NT2/D1 (cell line): ENCODE measurements around the gene FLNB.

Experiments used
- DNase-seq: peaks from one replicate; pipeline ENCODE4 v3.0.0-alpha.2; 2011; ENCODE audit warnings: low read depth, low spot score
- H3K27me3 ChIP-seq: 2 replicates; pipeline ENCODE4 v1.6.0; 2011; ENCODE audit warnings: mild to moderate bottlenecking; ENCODE audit not compliant: insufficient read length, insufficient read depth
- H3K36me3 ChIP-seq: 2 replicates; pipeline ENCODE4 v1.6.1; 2011; ENCODE audit warnings: mild to moderate bottlenecking, low read length, mixed read lengths; ENCODE audit not compliant: insufficient read depth, insufficient read length
- H3K4me1 ChIP-seq: 2 replicates; pipeline ENCODE4 v1.5.1; 2011; ENCODE audit not compliant: insufficient read depth, insufficient read length
- H3K4me3 ChIP-seq: 2 replicates; pipeline ENCODE4 v1.5.1; 2011; ENCODE audit warnings: low read depth; ENCODE audit not compliant: insufficient read length
- H3K9ac ChIP-seq: 2 replicates; pipeline ENCODE4 v1.6.0; 2011; ENCODE audit warnings: low read depth; ENCODE audit not compliant: insufficient read length
- H3K9me3 ChIP-seq: 2 replicates; pipeline ENCODE4 v1.5.1; 2011; ENCODE audit warnings: mild to moderate bottlenecking, low read length; ENCODE audit not compliant: insufficient read depth
- SUZ12 ChIP-seq: IDR thresholded peaks from 2 replicates; pipeline ENCODE4 v1.6.1; 2011; ENCODE audit not compliant: insufficient read length, insufficient read depth; ENCODE audit errors: extremely low read depth
- YY1 ChIP-seq: IDR thresholded peaks from 2 replicates; pipeline ENCODE4 v1.6.1; 2011; ENCODE audit not compliant: insufficient read length, insufficient read depth
- ZNF274 ChIP-seq: IDR thresholded peaks from 2 replicates; pipeline ENCODE4 v1.6.1; 2011; ENCODE audit warnings: mild to moderate bottlenecking, low read depth, low read length

The FLNB gene

DNA sequence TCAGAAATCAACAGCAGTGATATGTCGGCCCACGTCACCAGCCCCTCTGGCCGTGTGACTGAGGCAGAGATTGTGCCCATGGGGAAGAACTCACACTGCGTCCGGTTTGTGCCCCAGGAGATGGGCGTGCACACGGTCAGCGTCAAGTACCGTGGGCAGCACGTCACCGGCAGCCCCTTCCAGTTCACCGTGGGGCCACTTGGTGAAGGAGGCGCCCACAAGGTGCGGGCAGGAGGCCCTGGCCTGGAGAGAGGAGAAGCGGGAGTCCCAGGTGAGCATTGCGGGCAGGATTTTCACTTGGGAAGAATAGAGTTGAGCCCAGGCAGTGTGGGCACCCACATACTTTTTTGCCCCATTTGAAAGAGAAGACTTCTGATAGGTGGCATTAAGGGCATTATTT is 145.1 kb downstream of the FLNB start:
- Histone ChIP-seq H3K27me3 (no peaks in the 10 kb centered on the region), H3K4me3 (no peak overlapping the region), H3K4me1 (no peaks in the 10 kb centered on the region), H3K9me3 (no peaks in the 10 kb centered on the region), H3K36me3 (peaks cover 100% of the 10 kb centered on the region), H3K9ac (no peak overlapping the region)
- TF ChIP-seq SUZ12 = no peak
- no peak for TF ChIP-seq YY1
- no peak for TF ChIP-seq ZNF274
- no peak for DNase-seq

- Histone ChIP-seq H3K4me3 (no peak overlapping the region), H3K27me3 (no peaks in the 10 kb centered on the region), H3K4me1 (no peaks in the 10 kb centered on the region), H3K9me3 (no peaks in the 10 kb centered on the region), H3K36me3 (peaks cover 100% of the 10 kb centered on the region), H3K9ac (no peak overlapping the region)
- no peak for DNase-seq
- TF ChIP-seq SUZ12 = no peak
- TF ChIP-seq YY1 = no peak
- TF ChIP-seq ZNF274 = no peak
Measured at GRCh38 chr3:58154626-58155449, 146.6 kb downstream of the FLNB start.

- no peak for TF ChIP-seq SUZ12
- TF ChIP-seq ZNF274 = no peak
- no peak for TF ChIP-seq YY1
- Histone ChIP-seq H3K9me3 (no peaks in the 10 kb centered on the region), H3K9ac (no peak overlapping the region), H3K36me3 (peaks cover 98% of the 10 kb centered on the region), H3K4me3 (no peak overlapping the region), H3K4me1 (no peaks in the 10 kb centered on the region), H3K27me3 (no peaks in the 10 kb centered on the region)
- DNase-seq = no peak
Measured at GRCh38 chr3:58155838-58156237, 147.6 kb downstream of the FLNB start.

- H3K36me3 ChIP-seq = peaks cover 98% of the 10 kb centered on the region
- DNase-seq = no peak
- TF ChIP-seq ZNF274 (no peak), YY1 (no peak), SUZ12 (no peak)
- H3K4me1 ChIP-seq = no peaks in the 10 kb centered on the region
- no peaks in the 10 kb centered on the region for H3K9me3 ChIP-seq
- no peak overlapping the region for H3K9ac ChIP-seq
- no peak overlapping the region for H3K4me3 ChIP-seq
- no peaks in the 10 kb centered on the region for H3K27me3 ChIP-seq
Measured at GRCh38 chr3:58157700-58158099, 149.5 kb downstream of the FLNB start.

DNA sequence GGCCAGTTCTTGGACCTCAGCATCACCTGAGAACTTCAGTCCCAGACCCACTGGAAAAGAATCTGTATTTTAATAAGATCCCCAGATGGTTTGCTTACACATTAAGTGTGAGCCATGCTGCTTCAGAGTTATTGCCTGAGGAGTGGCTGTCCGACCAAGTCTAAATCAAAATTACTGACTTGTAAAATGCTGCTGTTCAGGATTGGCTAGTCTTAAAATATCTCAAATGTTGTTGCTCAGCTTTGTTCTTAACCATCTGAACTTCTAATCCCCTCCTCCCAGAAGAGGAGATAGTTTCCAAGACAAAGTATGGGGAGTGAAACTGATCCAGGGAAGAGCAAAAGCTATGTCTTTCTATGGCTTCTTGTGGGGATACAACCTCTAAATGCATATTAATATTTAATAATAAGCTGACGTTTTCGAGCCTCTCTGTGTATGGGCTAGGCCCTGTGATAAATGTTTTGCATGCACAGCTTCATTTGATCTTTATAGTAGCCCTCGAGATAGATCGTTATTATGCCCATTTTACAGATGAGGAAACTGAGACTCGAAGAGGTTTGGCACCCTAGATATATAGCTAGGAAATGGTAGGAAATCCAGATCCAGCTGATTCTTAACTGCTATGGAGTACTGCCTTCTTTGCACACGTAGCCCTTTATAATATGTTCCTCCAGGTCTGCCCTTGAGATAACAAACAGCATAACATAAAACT is 150.4 kb downstream of the FLNB start:
- H3K9ac ChIP-seq = no peak overlapping the region
- no peak for DNase-seq
- TF ChIP-seq YY1 = no peak
- no peak for TF ChIP-seq SUZ12
- TF ChIP-seq ZNF274 = no peak
- peaks cover 98% of the 10 kb centered on the region for H3K36me3 ChIP-seq
- H3K27me3 ChIP-seq = no peaks in the 10 kb centered on the region
- H3K9me3 ChIP-seq = no peaks in the 10 kb centered on the region
- H3K4me3 ChIP-seq = no peak overlapping the region
- H3K4me1 ChIP-seq = no peaks in the 10 kb centered on the region

DNA sequence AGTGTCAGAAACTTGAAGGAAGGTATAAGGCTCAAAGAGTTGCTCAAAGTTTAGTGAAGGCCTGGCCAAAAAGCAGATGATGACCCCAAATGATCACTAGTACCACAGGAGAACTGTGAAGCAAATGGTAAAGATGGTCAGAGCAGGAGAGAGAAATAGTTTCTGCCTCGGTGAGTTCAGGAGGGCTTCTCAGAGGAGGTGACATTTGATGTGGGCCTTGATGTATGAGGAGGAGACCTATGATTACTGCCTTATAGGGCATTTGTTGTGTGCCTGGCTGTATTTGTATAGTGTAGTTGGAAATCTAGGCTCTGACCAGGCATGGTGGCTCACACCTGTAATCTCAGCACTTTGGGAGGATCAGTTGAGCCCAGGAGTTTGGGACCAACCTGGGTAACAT is 152.2 kb downstream of the FLNB start:
- H3K4me1 ChIP-seq = peaks cover 15% of the 10 kb centered on the region

More for the DNA sequence above, 152.2 kb downstream of the FLNB start:
- no peak for TF ChIP-seq ZNF274
- TF ChIP-seq YY1 = no peak
- no peak for TF ChIP-seq SUZ12
- H3K4me3 ChIP-seq = no peak overlapping the region
- H3K9me3 ChIP-seq = no peaks in the 10 kb centered on the region
- H3K36me3 ChIP-seq = peaks cover 95% of the 10 kb centered on the region
- no peaks in the 10 kb centered on the region for H3K27me3 ChIP-seq
- no peak for DNase-seq
- H3K9ac ChIP-seq = no peak overlapping the region
